GM12892 (cell line): ENCODE data around the gene PLK1.

Experiments
- POLR2A ChIP-seq: IDR thresholded peaks from 2 replicates; pipeline ENCODE4 v1.6.1; 2011; ENCODE audit warnings: low read depth, low read length, control low read depth
- POLR2AphosphoS5 ChIP-seq: IDR thresholded peaks from 2 replicates; pipeline ENCODE4 v1.6.1; 2011; ENCODE audit warnings: low read depth, low read length, control low read depth
- TAF1 ChIP-seq: IDR thresholded peaks from 2 replicates; pipeline ENCODE4 v1.6.1; 2011; ENCODE audit warnings: low read depth, mild to moderate bottlenecking, control low read depth, low read length, borderline replicate concordance

GRCh38 chr16:23694644-23695373, 16.1 kb downstream of the PLK1 start:
- TF ChIP-seq POLR2A (no peak), POLR2AphosphoS5 (no peak), TAF1 (no peak)
